Tibial nerve (tissue), 3 donors: ENCODE measurements around the gene SGPL1.

Source experiments
- CTCF ChIP-seq, 5 experiments: fragments of 200-600 bp in 3 of 5; fragments of 450-650 bp in 2 of 5; sonication (generic) in 3 of 5; IDR thresholded peaks; one replicate each; pipeline ENCODE4 v1.5.1; 2016 to 2019; ENCODE audit warnings: antibody characterized with exemption in 5 of 5, mild to moderate bottlenecking in 3 of 5, moderate library complexity in 2 of 5
- POLR2A ChIP-seq, 2 donors: fragments of 450-650 bp; IDR thresholded peaks; one replicate each; pipeline ENCODE4 v1.6.1; 2017; ENCODE audit warnings: antibody characterized with exemption in 2 of 2, mild to moderate bottlenecking in 2 of 2, moderate library complexity in 2 of 2

DNA sequence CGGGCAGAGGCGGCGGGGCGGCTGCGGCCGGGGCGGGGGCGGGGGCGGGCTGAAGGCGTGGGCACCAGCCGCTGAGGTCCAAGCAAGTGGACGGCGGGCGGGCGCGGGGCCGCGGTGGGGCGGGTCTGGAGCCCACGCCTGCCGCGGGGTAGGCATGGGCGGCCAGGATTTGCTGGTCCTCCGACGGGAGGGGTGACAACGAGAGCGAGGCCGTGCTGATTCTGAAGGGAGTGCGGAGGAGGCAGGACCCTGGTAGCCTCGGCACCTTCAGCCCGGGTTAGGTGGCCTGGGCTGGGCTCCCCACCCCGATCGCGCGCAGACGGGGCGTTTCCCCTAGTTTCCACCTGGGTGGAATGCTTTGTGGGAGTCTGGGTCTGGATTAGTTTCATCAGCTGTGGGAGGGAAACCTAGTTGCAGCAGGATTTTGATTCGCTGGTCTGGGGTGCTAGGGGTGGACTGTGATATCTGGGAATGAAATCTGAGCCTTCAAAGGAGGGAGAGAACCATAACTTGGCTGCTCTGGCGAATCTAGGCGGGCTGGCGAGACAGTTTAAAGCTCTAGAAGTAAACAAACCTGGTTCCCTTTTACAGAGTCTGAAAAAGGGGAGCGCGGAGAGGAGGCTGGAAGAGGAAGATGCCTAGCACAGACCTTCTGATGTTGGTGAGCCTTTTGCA is 609 bp downstream of the SGPL1 start:
- TF ChIP-seq POLR2A (IDR thresholded peaks at IDR 0.05): peak in 1 of 2 donors; percentile 34
- TF ChIP-seq CTCF (IDR thresholded peaks at IDR 0.05): no peak
